CD4-positive, alpha-beta T cell treated with Interleukin-21 for 1 hour (primary cell): ENCODE measurements around the gene NPLOC4.

Source experiments
- DNase-seq: peaks from one replicate; pipeline ENCODE4 v3.0.0-alpha.2; 2020

Gene NPLOC4

GRCh38 chr17:81563861-81564586, 72.9 kb downstream of the NPLOC4 start:
- no peak for DNase-seq

GRCh38 chr17:81561494-81561885, 75.4 kb downstream of the NPLOC4 start:
- no peak for DNase-seq

- DNase-seq: no peak
Observed at GRCh38 chr17:81558941-81559806, 77.7 kb downstream of the NPLOC4 start.

- DNase-seq: no peak
Observed at GRCh38 chr17:81558115-81558468, 78.8 kb downstream of the NPLOC4 start.

GRCh38 chr17:81557276-81558114, 79.4 kb downstream of the NPLOC4 start:
- DNase-seq: no peak

DNA sequence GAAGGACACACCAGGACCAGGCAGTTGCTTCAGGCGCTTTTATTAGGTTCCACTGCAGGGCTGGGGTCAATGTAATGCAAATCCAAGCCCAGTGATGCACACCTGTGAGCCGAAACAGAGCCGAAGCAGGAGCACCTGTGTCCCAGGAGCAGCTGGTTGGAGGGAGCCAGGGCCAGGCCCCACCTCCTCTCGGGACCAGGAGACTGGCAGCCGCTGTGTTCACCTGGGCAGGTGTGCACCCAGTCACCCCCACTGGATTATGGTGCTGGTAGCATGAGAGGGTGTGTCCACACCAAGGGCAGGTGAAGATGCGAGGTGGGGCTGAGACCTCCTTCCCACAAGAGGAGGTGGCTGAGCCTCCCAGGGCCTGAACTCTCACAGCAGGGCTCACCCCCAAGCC, 80.0 kb downstream of the NPLOC4 start:
- DNase-seq: no peak

DNA sequence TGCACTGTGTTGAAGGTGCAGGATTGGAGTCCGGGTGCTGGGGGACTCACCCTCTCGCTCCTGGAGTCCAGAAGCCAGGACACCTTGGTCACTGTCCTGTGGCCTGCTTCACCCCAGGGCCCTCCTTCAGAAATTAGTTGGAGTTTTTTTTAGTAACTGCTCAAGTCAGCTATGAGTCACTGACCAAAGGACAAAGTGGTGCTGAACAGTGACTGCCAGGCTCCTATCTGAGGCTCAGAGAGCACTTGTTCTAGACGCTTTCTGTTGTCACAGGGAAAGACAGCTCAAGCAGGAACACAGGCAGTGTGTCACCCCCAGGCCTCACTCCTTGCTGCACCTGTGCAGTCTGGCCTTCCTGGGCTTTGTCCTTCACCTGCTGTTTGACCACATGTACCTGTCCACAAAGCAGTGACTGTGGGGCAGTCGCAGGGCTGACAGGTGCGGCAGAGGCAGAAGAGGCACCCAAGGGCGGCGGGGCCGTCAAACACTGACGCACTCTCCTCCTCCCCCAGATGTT, 80.7 kb downstream of the NPLOC4 start:
- DNase-seq: no peak

DNA sequence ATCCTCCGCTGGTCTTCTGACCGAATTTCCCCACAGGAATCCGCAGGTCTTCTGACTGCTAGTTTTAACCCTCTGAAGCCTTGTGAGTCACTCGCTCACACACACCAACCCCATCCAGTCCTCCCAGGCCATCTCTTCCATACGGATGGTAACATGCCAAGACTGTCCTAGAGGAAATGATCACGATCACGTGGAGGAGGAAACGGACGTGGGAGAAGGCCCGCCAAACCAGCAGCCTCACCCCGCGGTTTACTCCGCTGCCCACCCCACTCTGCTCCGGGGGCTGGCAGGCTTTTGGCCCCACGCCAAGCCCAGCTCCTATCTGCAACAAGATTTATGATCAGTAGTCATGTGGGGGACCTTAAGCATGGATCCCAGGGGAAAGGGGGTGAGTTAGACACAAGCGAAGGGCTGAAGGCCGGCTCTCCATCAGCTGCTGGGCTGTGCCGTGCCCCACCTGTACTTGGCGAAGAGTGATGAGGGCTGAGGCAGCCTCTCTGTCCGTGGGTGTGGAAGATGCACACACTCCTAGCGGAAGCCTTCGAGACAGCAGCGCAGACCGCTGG, 83.2 kb downstream of the NPLOC4 start:
- DNase-seq: peak; percentile 11

GRCh38 chr17:81553018-81553615, 83.8 kb downstream of the NPLOC4 start:
- peak; percentile 82 for DNase-seq

DNA sequence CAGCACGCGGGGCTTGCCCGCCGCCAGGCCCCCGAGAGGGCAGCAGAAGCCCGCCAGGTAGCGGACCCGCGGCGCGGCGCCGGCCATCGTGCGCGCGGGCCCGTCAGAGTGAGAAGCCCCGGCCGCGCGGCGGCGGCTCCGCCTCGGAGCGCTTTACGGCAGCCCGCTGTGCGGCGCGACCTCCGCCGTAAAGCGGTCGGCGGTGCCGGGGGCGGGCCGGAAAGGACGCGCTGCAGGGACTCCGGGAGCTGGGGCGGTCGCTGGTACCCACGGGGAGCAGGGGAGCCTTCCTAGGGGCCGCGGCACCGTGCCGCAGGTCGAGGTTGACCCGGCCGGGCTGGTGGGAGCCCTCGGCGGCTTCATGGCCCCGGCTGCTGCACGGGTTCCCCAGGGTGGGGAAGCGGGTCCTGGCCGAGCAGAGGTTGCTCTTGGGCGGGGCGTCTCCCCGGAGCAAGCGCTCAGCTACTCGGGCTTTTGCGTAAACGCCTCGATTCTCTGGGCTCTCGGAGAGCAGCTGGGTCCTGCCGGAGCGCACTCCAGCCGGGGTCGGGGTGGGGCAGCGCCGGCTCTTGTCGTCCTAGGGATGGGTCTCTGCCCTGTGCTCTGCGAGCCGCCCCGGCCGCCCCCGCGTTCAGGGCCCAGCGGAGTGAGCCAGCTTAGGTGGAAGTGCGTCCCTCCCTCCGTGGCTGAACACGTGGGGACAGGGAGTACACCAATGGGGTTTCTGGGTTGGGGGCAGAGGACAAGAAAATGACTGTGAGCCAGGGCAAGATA, 84.5 kb downstream of the NPLOC4 start, which contains the start of gene FAAP100:
TSS of gene FAAP100 (minus strand) at position 110 of the 774 bp plus-strand sequence. CDS start at position 87, 23 bp downstream.
- peak; percentile 83 for DNase-seq

GRCh38 chr17:81551458-81552243, 85.3 kb downstream of the NPLOC4 start:
- DNase-seq: no peak

DNA sequence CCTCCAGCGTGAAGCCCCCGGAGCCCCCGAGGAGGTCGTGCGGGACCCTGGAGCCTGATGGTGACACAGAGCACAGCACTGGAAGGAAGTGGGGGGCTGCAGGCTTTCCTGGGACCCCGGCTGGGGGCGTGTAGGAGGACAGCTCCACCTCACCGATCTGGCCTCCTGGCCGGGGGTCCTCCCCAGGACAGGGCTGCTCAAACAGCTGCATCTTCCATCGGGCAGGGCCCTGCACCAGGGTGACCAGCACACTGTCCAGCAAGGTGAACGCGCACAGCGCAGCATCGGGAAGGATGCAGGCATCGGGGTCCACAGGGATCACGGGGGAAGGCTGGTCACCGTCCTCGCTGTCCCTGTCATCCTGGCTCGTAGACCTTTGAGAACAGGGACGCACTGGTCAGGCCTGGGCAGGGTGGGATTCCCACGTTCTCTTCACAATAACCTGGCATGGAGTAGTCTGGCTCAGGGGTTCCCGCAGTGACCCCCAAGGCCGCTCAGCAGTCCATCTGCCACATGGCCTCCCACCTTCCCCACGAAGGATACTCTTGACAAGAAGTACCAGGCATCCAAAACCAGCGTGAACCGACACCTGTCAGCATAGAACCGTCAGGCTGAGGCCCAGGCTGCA, 86.0 kb downstream of the NPLOC4 start:
- DNase-seq: no peak

GRCh38 chr17:81550285-81550684, 86.6 kb downstream of the NPLOC4 start:
- DNase-seq: no peak

- DNase-seq: no peak
Observed at GRCh38 chr17:81549826-81550225, 87.1 kb downstream of the NPLOC4 start.

GRCh38 chr17:81549031-81549557, 87.8 kb downstream of the NPLOC4 start:
- DNase-seq: no peak

DNA sequence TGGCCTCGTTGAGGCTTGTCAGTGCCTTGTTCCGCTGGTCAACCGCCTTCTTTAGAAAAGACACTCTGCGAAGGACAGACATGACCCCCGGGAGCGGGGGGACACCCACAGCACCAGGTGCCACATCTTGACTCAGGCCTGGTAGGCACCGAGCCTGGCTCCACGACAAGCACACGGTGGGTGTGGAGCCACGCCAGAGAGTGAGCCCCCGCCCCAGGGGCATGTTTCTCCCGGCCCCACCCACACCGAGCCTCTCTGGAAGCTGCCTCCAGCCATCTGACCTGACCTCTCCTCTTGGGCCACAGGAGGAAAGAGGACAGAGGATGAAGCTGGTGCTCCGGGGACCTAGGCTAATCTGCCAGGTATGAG, 89.3 kb downstream of the NPLOC4 start:
- DNase-seq: no peak

DNA sequence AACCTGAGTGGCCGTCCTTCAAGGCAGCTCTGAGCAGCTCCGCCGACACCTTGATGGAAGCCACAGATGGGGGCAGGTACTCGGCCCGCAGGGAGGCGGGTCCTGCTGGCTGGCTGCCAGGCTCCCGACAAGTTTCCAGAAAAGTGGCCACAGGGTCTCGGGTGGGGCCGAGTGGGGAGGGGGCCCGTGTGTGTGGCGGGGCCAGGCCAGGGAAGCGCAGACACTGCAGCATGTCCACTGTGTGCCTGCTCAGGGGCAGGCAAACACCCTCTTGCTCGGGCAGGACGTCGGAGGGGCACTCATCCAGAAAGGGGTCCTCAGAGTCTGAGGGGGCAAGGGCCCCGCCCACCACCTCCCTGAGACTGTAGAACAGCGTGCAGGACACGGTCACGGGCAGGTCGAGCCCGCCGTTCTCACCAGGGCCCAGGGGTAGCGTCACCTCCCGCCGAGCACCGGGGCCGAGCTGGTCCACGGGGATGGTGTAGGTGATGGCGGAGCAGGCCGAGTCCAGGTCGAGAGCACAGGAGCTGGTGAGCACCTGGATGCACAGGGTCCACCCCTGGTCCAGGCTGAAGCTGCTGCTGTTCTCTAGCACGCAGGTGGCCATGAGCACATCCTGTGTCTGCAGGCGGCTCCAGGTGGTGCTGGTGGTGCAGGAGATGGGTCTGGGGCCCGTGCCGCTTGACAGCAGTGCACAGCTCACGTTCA, 89.9 kb downstream of the NPLOC4 start:
- no peak for DNase-seq

DNA sequence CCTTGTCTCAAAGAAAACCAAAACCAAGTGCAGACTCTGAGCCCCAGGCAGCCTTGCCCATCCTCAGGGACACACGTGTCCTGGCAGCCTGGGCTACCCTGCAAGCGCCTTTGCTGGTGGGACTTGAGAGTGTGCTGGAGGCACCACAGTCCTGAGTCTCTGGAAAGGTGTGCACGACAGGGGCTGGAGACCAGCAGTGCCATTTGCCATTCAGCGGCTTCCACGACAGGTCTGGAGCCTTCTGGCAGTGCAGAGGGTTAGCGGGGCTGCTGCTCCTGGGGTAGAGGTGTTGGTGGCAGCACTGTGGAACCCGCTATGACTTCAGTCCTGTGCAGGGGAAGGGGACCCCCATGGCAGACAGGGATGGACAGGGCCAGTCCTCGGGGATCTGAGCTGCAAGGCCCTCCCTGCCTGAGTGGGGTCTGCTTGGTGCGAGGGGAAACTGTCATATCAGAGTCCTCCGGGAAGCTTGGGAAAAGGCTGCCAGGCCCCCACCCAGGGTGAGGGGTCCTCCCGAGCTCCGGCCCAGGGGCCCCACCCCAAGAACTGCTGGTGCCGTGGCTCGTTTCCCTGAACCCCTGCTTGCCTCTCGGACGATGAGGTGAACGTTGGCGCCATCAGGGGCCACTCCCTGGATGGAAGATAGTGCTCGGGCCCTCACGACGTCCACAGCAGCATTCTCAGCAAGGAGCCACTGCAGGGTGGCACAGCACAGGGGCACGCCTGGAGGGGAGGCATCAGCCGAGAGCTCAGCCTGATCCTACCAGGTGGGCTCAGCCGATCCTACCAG, 91.6 kb downstream of the NPLOC4 start:
- no peak for DNase-seq
